K562 (cell line): ENCODE data around the gene METRN. TPM values are rescaled to one million over a fixed set of nuclear protein-coding genes. Genes with fewer than 3 reads are reported as not detected.

Source experiments
- CBX1 ChIP-seq: sonication (generic); IDR thresholded peaks from 2 replicates; pipeline ENCODE4 v1.6.1; 2016; ENCODE audit warnings: antibody characterized with exemption, low read depth, mild to moderate bottlenecking
- HOXB6 ChIP-seq: fragments of 250-450 bp; sonication (Bioruptor Pico); IDR thresholded peaks from 2 replicates; pipeline ENCODE4 v1.5.1; 2022; ENCODE audit warnings: mild to moderate bottlenecking, borderline replicate concordance
- NFE2 ChIP-seq: IDR thresholded peaks from 2 replicates; pipeline ENCODE4 v1.6.1; 2014; ENCODE audit warnings: antibody characterized with exemption, low read depth
- ZNF239 ChIP-seq: fragments of 250-450 bp; sonication (Bioruptor Pico); IDR thresholded peaks from 2 replicates; pipeline ENCODE4 v1.4.0; 2020; ENCODE audit warnings: mild to moderate bottlenecking
- polyA plus RNA-seq, 8 experiments: library from polyadenylated mRNA; depleted of rRNA in 4 of 8; stranded (reverse) in 5 of 8; unstranded in 3 of 8; fragments of >200 nt; fragmentation: Nextera tagmentation in 2 of 8; fragmentation: Illumina TruSeq in 1 of 8; extraction: Ambion mirVana in 2 of 8; extraction: Trizol in 1 of 8; gene quantifications; 2 replicates each; pipeline versions ENCODE4 v1.2.1 to v1.2.3, GENCODE V29; 2011 to 2014; ENCODE audit warnings: inconsistent platforms in 1 of 8, missing spikeins in 1 of 8
- total RNA-seq, 7 experiments: library from RNA; depleted of rRNA in 6 of 7; stranded (reverse); fragments of >200 nt in 6 of 7; fragmentation: Illumina TruSeq in 2 of 7; extraction: Trizol in 2 of 7; gene quantifications; 2 replicates each; pipeline versions ENCODE4 v1.2.1 to v1.2.3, GENCODE V29; 2011 to 2021; ENCODE audit warnings: low replicate concordance in 1 of 7
- TF ChIP-seq, protein P1 (sequence below), 2 experiments: IDR thresholded peaks; 2 replicates each; pipeline ENCODE4 v1.6.1; 2011; ENCODE audit warnings: borderline replicate concordance in 1 of 2, control low read depth in 1 of 2, low read depth in 1 of 2, low read length in 1 of 2, mild to moderate bottlenecking in 1 of 2, mixed read lengths in 1 of 2, moderate library complexity in 1 of 2; ENCODE audit not compliant: insufficient read depth in 1 of 2, insufficient read length in 1 of 2, poor library complexity in 1 of 2, severe bottlenecking in 1 of 2; ENCODE audit errors: extremely low read depth in 1 of 2
- TF ChIP-seq, protein P2 (sequence below): fragments of 450-650 bp; IDR thresholded peaks from 2 replicates; pipeline ENCODE4 v1.6.1; 2018; ENCODE audit not compliant: partially characterized antibody
- TF ChIP-seq, protein P3 (sequence below), 2 experiments: fragments of 450-650 bp; IDR thresholded peaks; 2 replicates each; pipeline ENCODE4 v1.6.1; 2016

Gene METRN
- total and polyA plus RNA-seq, 9 of the 15 experiments (the other 6 are each of a cell fraction or from before 2014, with no cell fraction given): 0.20 to 89.8 (median 15.4) TPM

DNA sequence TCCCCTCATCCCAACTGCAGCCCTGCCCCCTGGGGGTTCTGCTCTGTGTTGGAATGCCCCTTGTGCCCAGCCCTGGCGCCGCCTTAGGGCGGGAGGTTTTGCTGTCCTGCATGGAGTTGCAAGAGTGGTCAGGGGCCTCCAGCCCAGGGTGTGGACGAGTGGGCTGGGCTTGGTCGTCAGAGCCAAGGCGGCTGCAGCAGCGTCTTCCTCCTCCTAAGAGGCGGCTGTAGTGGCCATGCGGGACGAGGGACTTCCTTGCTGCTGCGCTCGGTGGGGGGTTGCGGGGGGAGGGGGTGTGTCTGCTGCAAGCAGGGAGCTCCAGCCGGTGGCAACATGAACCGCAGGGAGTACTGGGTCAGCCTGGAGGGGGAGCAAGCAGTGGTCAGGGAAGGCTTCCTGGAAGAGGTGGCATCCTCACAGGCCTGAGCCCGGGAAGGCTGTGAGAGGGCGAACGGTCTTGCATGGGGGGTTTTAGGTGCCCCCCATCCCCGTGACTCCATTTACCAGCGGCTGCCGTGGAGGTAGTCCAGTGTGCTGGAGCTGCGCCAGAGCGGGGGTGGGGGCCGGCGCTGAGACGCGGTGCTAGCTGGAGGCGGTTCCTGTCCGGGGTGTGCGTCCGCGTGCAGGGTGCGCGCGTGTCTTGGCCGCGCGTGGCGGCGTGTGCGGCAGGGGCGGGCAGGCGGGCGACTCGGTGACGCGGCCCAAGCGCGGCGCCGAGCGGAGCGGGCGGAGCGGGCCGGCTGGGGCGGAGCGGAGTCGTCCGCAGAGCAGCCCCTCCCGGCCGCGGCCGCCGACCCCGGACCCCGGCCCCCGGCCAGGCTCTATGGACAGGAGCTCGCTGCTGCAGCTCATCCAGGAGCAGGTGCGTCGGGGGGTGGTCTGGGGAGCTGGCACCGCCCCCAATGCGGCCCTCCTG is 39.7 kb upstream of the METRN start, which contains the start of gene RHBDL1 (continued):
- TF ChIP-seq CBX1: peak; percentile 89; the same call in 1 of the 2 replicates
- TF ChIP-seq, protein P1, sequence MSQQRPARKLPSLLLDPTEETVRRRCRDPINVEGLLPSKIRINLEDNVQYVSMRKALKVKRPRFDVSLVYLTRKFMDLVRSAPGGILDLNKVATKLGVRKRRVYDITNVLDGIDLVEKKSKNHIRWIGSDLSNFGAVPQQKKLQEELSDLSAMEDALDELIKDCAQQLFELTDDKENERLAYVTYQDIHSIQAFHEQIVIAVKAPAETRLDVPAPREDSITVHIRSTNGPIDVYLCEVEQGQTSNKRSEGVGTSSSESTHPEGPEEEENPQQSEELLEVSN (IDR thresholded peaks at IDR 0.05; ENCODE audit: borderline replicate concordance in 1 of 2, extremely low read depth in 1 of 2, insufficient read depth in 1 of 2, insufficient read length in 1 of 2, low read depth in 1 of 2, low read length in 1 of 2, poor library complexity in 1 of 2, severe bottlenecking in 1 of 2): peak in 1 of 2 experiments; percentile 65
- TF ChIP-seq, protein P2, sequence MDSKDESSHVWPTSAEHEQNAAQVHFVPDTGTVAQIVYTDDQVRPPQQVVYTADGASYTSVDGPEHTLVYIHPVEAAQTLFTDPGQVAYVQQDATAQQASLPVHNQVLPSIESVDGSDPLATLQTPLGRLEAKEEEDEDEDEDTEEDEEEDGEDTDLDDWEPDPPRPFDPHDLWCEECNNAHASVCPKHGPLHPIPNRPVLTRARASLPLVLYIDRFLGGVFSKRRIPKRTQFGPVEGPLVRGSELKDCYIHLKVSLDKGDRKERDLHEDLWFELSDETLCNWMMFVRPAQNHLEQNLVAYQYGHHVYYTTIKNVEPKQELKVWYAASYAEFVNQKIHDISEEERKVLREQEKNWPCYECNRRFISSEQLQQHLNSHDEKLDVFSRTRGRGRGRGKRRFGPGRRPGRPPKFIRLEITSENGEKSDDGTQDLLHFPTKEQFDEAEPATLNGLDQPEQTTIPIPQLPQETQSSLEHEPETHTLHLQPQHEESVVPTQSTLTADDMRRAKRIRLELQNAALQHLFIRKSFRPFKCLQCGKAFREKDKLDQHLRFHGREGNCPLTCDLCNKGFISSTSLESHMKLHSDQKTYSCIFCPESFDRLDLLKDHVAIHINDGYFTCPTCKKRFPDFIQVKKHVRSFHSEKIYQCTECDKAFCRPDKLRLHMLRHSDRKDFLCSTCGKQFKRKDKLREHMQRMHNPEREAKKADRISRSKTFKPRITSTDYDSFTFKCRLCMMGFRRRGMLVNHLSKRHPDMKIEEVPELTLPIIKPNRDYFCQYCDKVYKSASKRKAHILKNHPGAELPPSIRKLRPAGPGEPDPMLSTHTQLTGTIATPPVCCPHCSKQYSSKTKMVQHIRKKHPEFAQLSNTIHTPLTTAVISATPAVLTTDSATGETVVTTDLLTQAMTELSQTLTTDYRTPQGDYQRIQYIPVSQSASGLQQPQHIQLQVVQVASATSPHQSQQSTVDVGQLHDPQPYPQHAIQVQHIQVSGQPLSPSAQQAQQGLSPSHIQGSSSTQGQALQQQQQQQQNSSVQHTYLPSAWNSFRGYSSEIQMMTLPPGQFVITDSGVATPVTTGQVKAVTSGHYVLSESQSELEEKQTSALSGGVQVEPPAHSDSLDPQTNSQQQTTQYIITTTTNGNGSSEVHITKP: no peak
- TF ChIP-seq, protein P3, sequence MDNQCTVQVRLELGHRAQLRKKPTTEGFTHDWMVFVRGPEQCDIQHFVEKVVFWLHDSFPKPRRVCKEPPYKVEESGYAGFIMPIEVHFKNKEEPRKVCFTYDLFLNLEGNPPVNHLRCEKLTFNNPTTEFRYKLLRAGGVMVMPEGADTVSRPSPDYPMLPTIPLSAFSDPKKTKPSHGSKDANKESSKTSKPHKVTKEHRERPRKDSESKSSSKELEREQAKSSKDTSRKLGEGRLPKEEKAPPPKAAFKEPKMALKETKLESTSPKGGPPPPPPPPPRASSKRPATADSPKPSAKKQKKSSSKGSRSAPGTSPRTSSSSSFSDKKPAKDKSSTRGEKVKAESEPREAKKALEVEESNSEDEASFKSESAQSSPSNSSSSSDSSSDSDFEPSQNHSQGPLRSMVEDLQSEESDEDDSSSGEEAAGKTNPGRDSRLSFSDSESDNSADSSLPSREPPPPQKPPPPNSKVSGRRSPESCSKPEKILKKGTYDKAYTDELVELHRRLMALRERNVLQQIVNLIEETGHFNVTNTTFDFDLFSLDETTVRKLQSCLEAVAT (IDR thresholded peaks at IDR 0.05): peak in 1 of 2 experiments; percentile 32; a peak in 1 of 4 replicates
- TF ChIP-seq HOXB6 (CRISPR knock-in tag): no peak
- TF ChIP-seq NFE2: 0 out of 2 replicates have a peak, but pooled peaks have one; percentile 4
- TF ChIP-seq ZNF239: no peak
